Fibroblast of upper back skin (primary cell): Measurements from ENCODE around the gene RFFL.
"Not testable (repeated sequence)": the region's sequence is repeated elsewhere in the genome, so short reads cannot be mapped to it uniquely, and the experiment has no call there.

Experiments used
- DNase-seq: peaks from one replicate; pipeline ENCODE4 v3.0.0-alpha.2; 2013

The RFFL gene

GRCh38 chr17:35002876-35003551, 60.5 kb downstream of the RFFL start:
- no peak for DNase-seq

- DNase-seq = no peak
These were observed 62.0 kb downstream of the RFFL start for GRCh38 chr17:35001549-35001948.

GRCh38 chr17:35000965-35001364, 62.5 kb downstream of the RFFL start:
- DNase-seq = not testable (repeated sequence)

GRCh38 chr17:34999456-34999855, 64.1 kb downstream of the RFFL start:
- DNase-seq = no peak

GRCh38 chr17:34998205-34998604, 65.3 kb downstream of the RFFL start:
- peak; percentile 69 for DNase-seq

- peak; percentile 89 for DNase-seq
These were observed 66.1 kb downstream of the RFFL start for GRCh38 chr17:34997355-34997862.

- DNase-seq = no peak
These were observed 66.9 kb downstream of the RFFL start for GRCh38 chr17:34996422-34997285.

- no peak for DNase-seq
These were observed 70.5 kb downstream of the RFFL start for GRCh38 chr17:34993031-34993430.

- DNase-seq = no peak
These were observed 71.9 kb downstream of the RFFL start for GRCh38 chr17:34991606-34992005.

GRCh38 chr17:34990921-34991365, 72.6 kb downstream of the RFFL start:
- no peak for DNase-seq

GRCh38 chr17:34989473-34989872, 74.0 kb downstream of the RFFL start:
- DNase-seq = no peak

- no peak for DNase-seq
These were observed 74.9 kb downstream of the RFFL start for GRCh38 chr17:34988644-34989043.

GRCh38 chr17:34987232-34987631, 76.3 kb downstream of the RFFL start:
- DNase-seq = no peak

- DNase-seq = peak; percentile 13
These were observed 81.8 kb downstream of the RFFL start for GRCh38 chr17:34981538-34982241.

GRCh38 chr17:34980681-34981537, 82.6 kb downstream of the RFFL start:
- DNase-seq = peak; percentile 81

GRCh38 chr17:34980353-34980680, 83.2 kb downstream of the RFFL start, which contains the start of gene LIG3:
TSS of gene LIG3 (plus strand) at chr17:34980512. CDS start at chr17:34983006, 2,494 bp downstream.
- peak; percentile 94 for DNase-seq

GRCh38 chr17:34979650-34980352, 83.7 kb downstream of the RFFL start:
- peak; percentile 14 for DNase-seq

- DNase-seq = no peak
These were observed 84.4 kb downstream of the RFFL start for GRCh38 chr17:34979153-34979552.

GRCh38 chr17:34974794-34975785, 88.4 kb downstream of the RFFL start:
- DNase-seq = no peak

GRCh38 chr17:34974179-34974578, 89.3 kb downstream of the RFFL start:
- no peak for DNase-seq
